22Rv1 (cell line): Measurements from ENCODE around the gene MALRD1.

ENCODE experiments used
- ZFX ChIP-seq: fragments of 450-650 bp; IDR thresholded peaks from 2 replicates; pipeline ENCODE4 v1.6.1; 2017; ENCODE audit warnings: antibody characterized with exemption, borderline replicate concordance
- TF ChIP-seq, protein P1 (sequence below): fragments of 450-650 bp; IDR thresholded peaks from 2 replicates; pipeline ENCODE4 v1.5.1; 2017; ENCODE audit warnings: mild to moderate bottlenecking

DNA sequence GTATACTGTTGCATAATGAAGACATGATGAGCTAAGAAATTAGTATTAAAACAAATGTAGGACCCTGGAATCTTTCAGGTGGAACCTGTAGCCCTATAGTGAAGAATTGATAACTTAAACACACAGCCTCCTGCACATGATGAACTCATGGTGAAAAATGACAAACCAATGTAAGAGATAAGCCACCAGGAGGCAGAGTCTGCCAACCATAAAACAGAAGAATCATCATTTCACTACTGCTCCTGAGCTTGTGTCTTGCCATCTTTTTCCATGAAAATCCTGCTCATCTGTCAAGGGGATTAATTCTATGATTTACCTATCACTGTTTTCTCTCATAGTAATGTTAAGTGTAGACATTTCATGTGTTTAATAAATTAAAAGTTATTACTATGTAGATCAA lies 363.9 kb downstream of the MALRD1 start:
- TF ChIP-seq, protein P1, sequence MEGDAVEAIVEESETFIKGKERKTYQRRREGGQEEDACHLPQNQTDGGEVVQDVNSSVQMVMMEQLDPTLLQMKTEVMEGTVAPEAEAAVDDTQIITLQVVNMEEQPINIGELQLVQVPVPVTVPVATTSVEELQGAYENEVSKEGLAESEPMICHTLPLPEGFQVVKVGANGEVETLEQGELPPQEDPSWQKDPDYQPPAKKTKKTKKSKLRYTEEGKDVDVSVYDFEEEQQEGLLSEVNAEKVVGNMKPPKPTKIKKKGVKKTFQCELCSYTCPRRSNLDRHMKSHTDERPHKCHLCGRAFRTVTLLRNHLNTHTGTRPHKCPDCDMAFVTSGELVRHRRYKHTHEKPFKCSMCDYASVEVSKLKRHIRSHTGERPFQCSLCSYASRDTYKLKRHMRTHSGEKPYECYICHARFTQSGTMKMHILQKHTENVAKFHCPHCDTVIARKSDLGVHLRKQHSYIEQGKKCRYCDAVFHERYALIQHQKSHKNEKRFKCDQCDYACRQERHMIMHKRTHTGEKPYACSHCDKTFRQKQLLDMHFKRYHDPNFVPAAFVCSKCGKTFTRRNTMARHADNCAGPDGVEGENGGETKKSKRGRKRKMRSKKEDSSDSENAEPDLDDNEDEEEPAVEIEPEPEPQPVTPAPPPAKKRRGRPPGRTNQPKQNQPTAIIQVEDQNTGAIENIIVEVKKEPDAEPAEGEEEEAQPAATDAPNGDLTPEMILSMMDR = peak; percentile 73
- no peak for TF ChIP-seq ZFX
